TTC549 (cell line): ENCODE results near the gene ABCA6.

Experiments used
- FAIRE-seq: peaks from 2 replicates; lab custom pipeline; 2012; peaks lifted over from hg19 to GRCh38; lab: Jason Lieb, UNC

ABCA6 gene

GRCh38 chr17:69143151-69143550 is 1.5 kb upstream of the ABCA6 start:
- FAIRE-seq = no peak

GRCh38 chr17:69142175-69142802 is 594 bp upstream of the ABCA6 start:
- FAIRE-seq = no peak

GRCh38 chr17:69134112-69134511 is 7.6 kb downstream of the ABCA6 start:
- no peak for FAIRE-seq

GRCh38 chr17:69130627-69131296 is 10.9 kb downstream of the ABCA6 start:
- no peak for FAIRE-seq

- FAIRE-seq = no peak
Observed at GRCh38 chr17:69123626-69124025, 18.1 kb downstream of the ABCA6 start.

- FAIRE-seq = no peak
Observed at GRCh38 chr17:69122065-69122464, 19.6 kb downstream of the ABCA6 start.

GRCh38 chr17:69117855-69118784 is 23.6 kb downstream of the ABCA6 start:
- FAIRE-seq = no peak

GRCh38 chr17:69111794-69112193 is 29.9 kb downstream of the ABCA6 start:
- no peak for FAIRE-seq

- FAIRE-seq = no peak
Observed at GRCh38 chr17:69105907-69106730, 35.6 kb downstream of the ABCA6 start.

- no peak for FAIRE-seq
Observed at GRCh38 chr17:69103557-69104233, 38.0 kb downstream of the ABCA6 start.

GRCh38 chr17:69098625-69099024 is 43.1 kb downstream of the ABCA6 start:
- FAIRE-seq = no peak

- no peak for FAIRE-seq
Observed at GRCh38 chr17:69096541-69096940, 45.2 kb downstream of the ABCA6 start.

GRCh38 chr17:69093995-69094394 is 47.7 kb downstream of the ABCA6 start:
- no peak for FAIRE-seq

GRCh38 chr17:69093279-69093789 is 48.4 kb downstream of the ABCA6 start:
- no peak for FAIRE-seq

GRCh38 chr17:69090365-69090764 is 51.3 kb downstream of the ABCA6 start:
- no peak for FAIRE-seq

GRCh38 chr17:69088643-69089200 is 53.0 kb downstream of the ABCA6 start:
- FAIRE-seq = no peak

- FAIRE-seq = no peak
Observed at GRCh38 chr17:69086641-69087040, 55.1 kb downstream of the ABCA6 start.

- no peak for FAIRE-seq
Observed at GRCh38 chr17:69084911-69085310, 56.8 kb downstream of the ABCA6 start.

GRCh38 chr17:69082696-69083095 is 59.0 kb downstream of the ABCA6 start:
- no peak for FAIRE-seq

- no peak for FAIRE-seq
Observed at GRCh38 chr17:69078864-69079263, 62.8 kb downstream of the ABCA6 start.

- no peak for FAIRE-seq
Observed at GRCh38 chr17:69075823-69076222, 65.9 kb downstream of the ABCA6 start.
